K562 (cell line): ENCODE measurements around the gene HK1. TPM values are rescaled to one million over a fixed set of nuclear protein-coding genes. Genes with fewer than 3 reads are reported as not detected.

Source experiments
- ATF1 ChIP-seq, 2 experiments: fragments of 450-650 bp in 1 of 2; IDR thresholded peaks; 2 replicates each; pipeline ENCODE4 v1.6.1; 2016; ENCODE audit warnings: missing compliant biosample characterization in 1 of 2, missing genetic modification characterization in 1 of 2
- CEBPZ ChIP-seq: fragments of 150-350 bp; IDR thresholded peaks from 2 replicates; pipeline ENCODE4 v1.6.1; 2014; ENCODE audit warnings: low read depth, mild to moderate bottlenecking, low read length, borderline replicate concordance
- CREB3L1 ChIP-seq: fragments of 450-650 bp; IDR thresholded peaks from 2 replicates; pipeline ENCODE4 v1.6.1; 2014; ENCODE audit warnings: low read depth, mild to moderate bottlenecking, moderate library complexity, borderline replicate concordance
- E2F1 ChIP-seq: sonication (generic); formaldehyde crosslinking; IDR thresholded peaks from 2 replicates; pipeline ENCODE4 v1.8.1; 2023; ENCODE audit warnings: mild to moderate bottlenecking, missing genetic modification reagents, moderate library complexity
- E2F5 ChIP-seq: sonication (generic); formaldehyde crosslinking; IDR thresholded peaks from 2 replicates; pipeline ENCODE4 v1.8.0; 2022; ENCODE audit warnings: mild to moderate bottlenecking, missing genetic modification reagents
- E4F1 ChIP-seq: fragments of 250-450 bp; sonication (Bioruptor Pico); IDR thresholded peaks from 2 replicates; pipeline ENCODE4 v1.5.0; 2021; ENCODE audit warnings: mild to moderate bottlenecking, borderline replicate concordance
- FOXM1 ChIP-seq, 2 experiments: fragments of 450-650 bp in 1 of 2; sonication (generic) in 1 of 2; formaldehyde crosslinking in 1 of 2; IDR thresholded peaks; 2 replicates each; pipeline versions ENCODE4 v1.6.1 to v1.9.0; 2017 to 2022; ENCODE audit warnings: low read depth in 2 of 2, mild to moderate bottlenecking in 2 of 2, missing genetic modification reagents in 1 of 2, moderate library complexity in 1 of 2
- NR0B1 ChIP-seq: fragments of 450-650 bp; IDR thresholded peaks from one replicate; pipeline ENCODE4 v1.6.1; 2018; ENCODE audit warnings: mild to moderate bottlenecking, moderate library complexity; ENCODE audit not compliant: partially characterized antibody
- PTBP1 ChIP-seq: fragments of 200-400 bp; formaldehyde crosslinking; IDR thresholded peaks from 2 replicates; pipeline ENCODE4 v1.6.1; 2017; ENCODE audit warnings: low read depth, low read length
- RUNX1 ChIP-seq: sonication (generic); IDR thresholded peaks from 2 replicates; pipeline ENCODE4 v1.6.1; 2016; ENCODE audit warnings: antibody characterized with exemption, low read depth
- SIN3B ChIP-seq: fragments of 450-650 bp; IDR thresholded peaks from 2 replicates; pipeline ENCODE4 v1.6.1; 2017; ENCODE audit warnings: low read depth, mild to moderate bottlenecking, moderate library complexity
- SMARCA5 ChIP-seq: fragments of 450-650 bp; IDR thresholded peaks from 2 replicates; pipeline ENCODE4 v1.6.1; 2016
- STAT5A ChIP-seq: IDR thresholded peaks from 2 replicates; pipeline ENCODE4 v1.6.1; 2012; ENCODE audit warnings: low read length, inconsistent platforms, borderline replicate concordance
- TBL1XR1 ChIP-seq, 2 experiments: IDR thresholded peaks; 2 replicates each; pipeline ENCODE4 v1.6.1; 2012; ENCODE audit warnings: improper control_type of control experiment in 2 of 2, low read length in 2 of 2, mild to moderate bottlenecking in 1 of 2
- TCF7L2 ChIP-seq: fragments of 150-350 bp; IDR thresholded peaks from 2 replicates; pipeline ENCODE4 v1.6.1; 2016; ENCODE audit warnings: low read depth, mild to moderate bottlenecking, low read length, moderate library complexity
- ZNF699 ChIP-seq: fragments of 250-450 bp; sonication (Bioruptor Pico); IDR thresholded peaks from 2 replicates; pipeline ENCODE4 v1.8.0; 2021; ENCODE audit warnings: mild to moderate bottlenecking, moderate library complexity; ENCODE audit not compliant: insufficient replicate concordance
- polyA plus RNA-seq, 8 experiments: library from polyadenylated mRNA; depleted of rRNA in 4 of 8; stranded (reverse) in 5 of 8; unstranded in 3 of 8; fragments of >200 nt; fragmentation: Nextera tagmentation in 2 of 8; fragmentation: Illumina TruSeq in 1 of 8; extraction: Ambion mirVana in 2 of 8; extraction: Trizol in 1 of 8; gene quantifications; 2 replicates each; pipeline versions ENCODE4 v1.2.1 to v1.2.3, GENCODE V29; 2011 to 2014; ENCODE audit warnings: inconsistent platforms in 1 of 8, missing spikeins in 1 of 8
- total RNA-seq, 7 experiments: library from RNA; depleted of rRNA in 6 of 7; stranded (reverse); fragments of >200 nt in 6 of 7; fragmentation: Illumina TruSeq in 2 of 7; extraction: Trizol in 2 of 7; gene quantifications; 2 replicates each; pipeline versions ENCODE4 v1.2.1 to v1.2.3, GENCODE V29; 2011 to 2021; ENCODE audit warnings: low replicate concordance in 1 of 7

Gene HK1
- total and polyA plus RNA-seq, 9 of the 15 experiments (the other 6 are each of a cell fraction or from before 2014, with no cell fraction given) = 29.2 to 444 (median 193) TPM

GRCh38 chr10:69335613-69336012 is 57.3 kb downstream of the HK1 start (continued):
- TF ChIP-seq RUNX1 (0 out of 2 replicates have a peak, but pooled peaks have one; percentile 26), CREB3L1 (no peak), TCF7L2 (no peak), ATF1 (CRISPR knock-in tag; IDR thresholded peaks at IDR 0.05) (no peak), ATF1 (tag; IDR thresholded peaks at IDR 0.05) (peak; percentile 24; the same call in 1 of the 2 replicates), CEBPZ (no peak), PTBP1 (0 out of 2 replicates have a peak, but pooled peaks have one; percentile 81), E2F1 (CRISPR knock-in tag) (no peak), NR0B1 (no peak), ZNF699 (CRISPR knock-in tag) (no peak), STAT5A (no peak), TBL1XR1 (IDR thresholded peaks at IDR 0.05; ENCODE audit: low read length in 2 of 2) (no peak), E2F5 (peak; percentile 53; the same call in 1 of the 2 replicates), E4F1 (no peak), SMARCA5 (peak; percentile 95), SIN3B (no peak), FOXM1 (IDR thresholded peaks at IDR 0.05; ENCODE audit: low read depth) (no peak), FOXM1 (CRISPR knock-in tag; IDR thresholded peaks at IDR 0.05; ENCODE audit: low read depth) (no peak; the same call in 1 of the 2 replicates)
